Measurements from ENCODE around the gene DNAH14. TPM values are rescaled to one million over a fixed set of nuclear protein-coding genes. Genes with fewer than 3 reads are reported as not detected.

Gene DNAH14
- polyA plus RNA-seq, 1 donor (not counting 4 experiments of a cell fraction or from before 2014, with no cell fraction given), result 6.4 TPM

GRCh38 chr1:225191199-225191753 is 261.8 kb downstream of the DNAH14 start:
- no peak overlapping the region for H3K9ac ChIP-seq (ENCODE audit: control insufficient read depth, extremely low read depth, insufficient read depth, low read length)
- DNase-seq (ENCODE audit: low read depth, low spot score) (no peak), FAIRE-seq (no peak)
- no peaks in the 10 kb centered on the region for H3K9me1 ChIP-seq (ENCODE audit: control insufficient read depth, extremely low read depth, insufficient read depth, low read length)
- dilution Hi-C loops (cut with MboI; ENCODE audit: extremely low pct_ligation_motif_present, low sequenced_read_pairs), result no loop called here
- no peaks in the 10 kb centered on the region for H4K20me1 ChIP-seq (ENCODE audit: control insufficient read depth, extremely low read depth, insufficient read depth, low read length)
- no peak overlapping the region for H3K4me2 ChIP-seq (ENCODE audit: control insufficient read depth, extremely low read depth, insufficient read depth, low read depth, low read length)
- H3K79me2 ChIP-seq (ENCODE audit: control insufficient read depth, insufficient read depth, low read length), result no peaks in the 10 kb centered on the region
- H2AFZ ChIP-seq (ENCODE audit: control insufficient read depth, low read length), result no peak overlapping the region
- no peaks in the 10 kb centered on the region for H3K36me3 ChIP-seq (ENCODE audit: control insufficient read depth in 2 of 2, extremely low read depth in 1 of 2, insufficient read depth in 2 of 2, low read length in 2 of 2)
- no peak overlapping the region for H3K27ac ChIP-seq (ENCODE audit: control insufficient read depth, insufficient read depth, low read length)
- no peak for TF ChIP-seq EZH2 (IDR thresholded peaks at IDR 0.05; ENCODE audit: low read length)
- TF ChIP-seq CTCF (optimal IDR thresholded peaks at IDR 0.05 in 1 of 3, IDR thresholded peaks at IDR 0.05 in 1 of 3, conservative IDR thresholded peaks at IDR 0.05 in 1 of 3; ENCODE audit: extremely low read depth in 1 of 3, insufficient read depth in 2 of 3, low read length in 3 of 3), result no peak
- H3K4me3 ChIP-seq (ENCODE audit: control insufficient read depth in 2 of 3, extremely low read depth in 1 of 3, insufficient read depth in 2 of 3, low read depth in 1 of 3, low read length in 3 of 3), result no peak overlapping the region
- no peaks in the 10 kb centered on the region for H3K27me3 ChIP-seq (ENCODE audit: control insufficient read depth, extremely low read depth, insufficient read depth, low read length)
- H3K4me1 ChIP-seq (ENCODE audit: control insufficient read depth, extremely low read depth, insufficient read depth, low read length), result no peaks in the 10 kb centered on the region
- H3K9me3 ChIP-seq (ENCODE audit: control insufficient read depth, low read depth, low read length), result no peaks in the 10 kb centered on the region

- Histone ChIP-seq H3K27me3 (ENCODE audit: control insufficient read depth, extremely low read depth, insufficient read depth, low read length) (no peaks in the 10 kb centered on the region), H3K9me1 (ENCODE audit: control insufficient read depth, extremely low read depth, insufficient read depth, low read length) (no peaks in the 10 kb centered on the region), H3K9ac (ENCODE audit: control insufficient read depth, extremely low read depth, insufficient read depth, low read length) (no peak overlapping the region), H3K79me2 (ENCODE audit: control insufficient read depth, insufficient read depth, low read length) (no peaks in the 10 kb centered on the region), H4K20me1 (ENCODE audit: control insufficient read depth, extremely low read depth, insufficient read depth, low read length) (no peaks in the 10 kb centered on the region), H3K9me3 (ENCODE audit: control insufficient read depth, low read depth, low read length) (no peaks in the 10 kb centered on the region), H3K4me1 (ENCODE audit: control insufficient read depth, extremely low read depth, insufficient read depth, low read length) (no peaks in the 10 kb centered on the region), H3K4me3 (ENCODE audit: control insufficient read depth in 2 of 3, extremely low read depth in 1 of 3, insufficient read depth in 2 of 3, low read depth in 1 of 3, low read length in 3 of 3) (no peak overlapping the region), H3K4me2 (ENCODE audit: control insufficient read depth, extremely low read depth, insufficient read depth, low read depth, low read length) (no peak overlapping the region), H2AFZ (ENCODE audit: control insufficient read depth, low read length) (no peak overlapping the region), H3K36me3 (ENCODE audit: control insufficient read depth in 2 of 2, extremely low read depth in 1 of 2, insufficient read depth in 2 of 2, low read length in 2 of 2) (no peaks in the 10 kb centered on the region), H3K27ac (ENCODE audit: control insufficient read depth, insufficient read depth, low read length) (no peak overlapping the region)
- FAIRE-seq, result no peak
- TF ChIP-seq CTCF (optimal IDR thresholded peaks at IDR 0.05 in 1 of 3, IDR thresholded peaks at IDR 0.05 in 1 of 3, conservative IDR thresholded peaks at IDR 0.05 in 1 of 3; ENCODE audit: extremely low read depth in 1 of 3, insufficient read depth in 2 of 3, low read length in 3 of 3) (no peak), EZH2 (IDR thresholded peaks at IDR 0.05; ENCODE audit: low read length) (no peak)
- no peak for DNase-seq (ENCODE audit: low read depth, low spot score)
- dilution Hi-C loops (cut with MboI; ENCODE audit: extremely low pct_ligation_motif_present, low sequenced_read_pairs), result no loop called here
Measured at GRCh38 chr1:225201447-225201846, 272.0 kb downstream of the DNAH14 start.
